GM10266 (cell line): ENCODE results near the gene FUBP1.
"Not testable (repeated sequence)": the region's sequence is repeated elsewhere in the genome, so short reads cannot be mapped to it uniquely, and the experiment has no call there.

Experiments used
- DNase-seq: peaks from one replicate; pipeline ENCODE4 v3.0.0; 2012; ENCODE audit errors: extremely low spot score
- CTCF ChIP-seq: IDR thresholded peaks from 2 replicates; pipeline ENCODE4 v1.5.1; 2012; ENCODE audit warnings: mild to moderate bottlenecking, low read depth; ENCODE audit not compliant: control insufficient read depth, insufficient read depth; ENCODE audit errors: missing control alignments

Gene FUBP1

GRCh38 chr1:77925956-77926355 lies 52.9 kb downstream of the FUBP1 start:
- no peak for DNase-seq
- TF ChIP-seq CTCF = no peak

DNA sequence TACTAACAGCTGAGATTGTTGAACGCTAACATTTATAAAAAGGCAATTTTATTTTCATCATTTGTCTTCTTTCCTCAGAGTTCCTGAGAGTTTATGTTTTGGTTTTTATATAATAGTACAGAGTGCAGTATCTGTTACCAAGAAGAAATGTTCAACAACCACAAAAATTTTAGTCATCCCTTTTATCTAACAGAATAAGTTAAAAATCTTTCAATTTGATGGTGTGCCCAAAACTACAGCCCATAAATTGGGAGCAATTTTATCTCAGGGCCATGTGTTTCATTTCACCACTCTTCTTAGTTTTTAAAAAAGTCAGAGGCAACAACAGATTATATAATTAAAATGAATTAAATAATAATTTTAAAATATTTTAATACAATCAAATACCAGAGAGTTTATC lies 53.4 kb downstream of the FUBP1 start:
- TF ChIP-seq CTCF = no peak
- DNase-seq = no peak

DNA sequence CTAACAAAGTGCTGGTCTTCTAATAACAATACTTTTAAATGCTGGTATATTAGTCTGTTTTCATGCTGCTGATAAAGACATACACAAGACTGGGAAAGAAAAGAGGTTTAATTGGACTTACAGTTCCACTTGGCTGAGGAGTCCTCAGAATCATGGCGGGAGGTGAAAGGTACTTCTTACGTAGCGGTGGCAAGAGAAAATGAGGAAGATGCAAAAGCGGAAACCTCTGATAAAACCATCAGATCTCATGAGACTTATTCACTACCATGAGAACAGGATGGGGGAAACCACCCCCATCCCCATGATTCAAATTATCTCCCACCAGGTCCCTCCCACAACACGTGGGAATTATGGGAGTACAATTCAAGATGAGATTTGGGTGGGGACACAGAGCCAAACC lies 60.0 kb downstream of the FUBP1 start:
- not testable (repeated sequence) for DNase-seq

- DNase-seq = no peak
- TF ChIP-seq CTCF = no peak
Measured at GRCh38 chr1:77910116-77910515, 68.8 kb downstream of the FUBP1 start.

GRCh38 chr1:77906624-77907023 lies 72.2 kb downstream of the FUBP1 start:
- TF ChIP-seq CTCF = no peak
- DNase-seq = no peak

DNA sequence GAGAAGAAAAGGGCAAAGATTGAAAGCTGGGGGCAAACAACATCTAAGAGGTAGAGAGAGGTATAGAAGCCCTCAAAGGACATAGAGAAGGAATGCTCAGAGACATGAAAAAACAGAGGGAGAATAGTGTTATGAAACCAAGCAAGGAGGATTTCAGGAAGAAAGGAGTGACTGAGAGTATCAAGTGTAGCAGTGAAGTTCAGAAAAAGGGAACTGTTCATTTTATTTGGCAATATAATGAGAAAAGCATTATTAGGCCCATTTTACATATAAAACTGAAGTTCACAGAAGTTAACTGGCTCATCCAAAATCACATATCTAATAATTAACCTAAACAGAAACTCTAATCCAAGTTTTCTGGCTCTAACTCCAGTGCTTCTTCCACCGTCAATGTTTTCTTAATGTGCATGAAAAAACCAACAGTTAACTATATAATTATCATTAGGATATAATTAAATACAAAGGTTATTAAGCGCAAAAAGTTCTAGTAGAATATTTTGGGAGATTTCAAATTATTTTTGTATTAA lies 72.8 kb downstream of the FUBP1 start:
- TF ChIP-seq CTCF = no peak
- DNase-seq = no peak

- TF ChIP-seq CTCF = no peak
Measured at GRCh38 chr1:77905603-77906002, 73.3 kb downstream of the FUBP1 start.

DNA sequence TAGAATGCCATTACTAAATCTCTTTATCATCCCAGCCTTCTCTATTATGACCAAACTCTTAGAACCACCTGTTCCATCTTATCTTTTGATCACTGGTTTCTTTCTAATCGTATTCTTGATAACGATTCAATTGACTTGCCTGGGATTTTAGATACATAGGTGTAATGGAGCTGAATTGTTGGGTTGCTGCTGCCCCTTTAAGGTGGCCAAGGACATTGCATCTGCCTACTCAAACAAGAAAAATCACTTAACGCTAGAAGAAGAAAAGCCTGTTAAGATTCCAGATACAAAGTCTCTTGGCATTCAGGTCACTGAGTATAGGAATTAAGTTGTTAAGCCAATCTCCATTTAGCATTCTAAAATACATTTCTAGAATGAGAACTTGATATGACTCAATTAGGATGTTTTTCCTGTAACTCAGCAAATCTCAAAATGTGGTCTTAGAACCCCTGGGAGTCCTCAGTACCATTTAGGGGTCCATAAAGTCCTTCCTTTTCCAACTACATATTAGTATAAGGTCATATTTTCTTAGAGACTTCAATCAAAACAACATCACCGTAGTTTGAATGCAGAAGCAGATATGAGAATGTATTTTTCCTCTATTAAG lies 78.1 kb downstream of the FUBP1 start:
- DNase-seq = peak; percentile 38
- TF ChIP-seq CTCF = peak; percentile 69

More at GRCh38 chr1:77905603-77906002, 73.3 kb downstream of the FUBP1 start:
- no peak for DNase-seq
